Stomach (tissue), 4 donors: ENCODE results near the gene GSG1L.

ENCODE experiments used
- EP300 ChIP-seq: sonication (generic); formaldehyde crosslinking; IDR thresholded peaks from one replicate; pipeline ENCODE4 v1.6.1; 2017; ENCODE audit warnings: antibody characterized with exemption
- POLR2A ChIP-seq, 4 donors: fragments of 450-650 bp; IDR thresholded peaks; one replicate each; pipeline ENCODE4 v1.6.1; 2016; ENCODE audit warnings: antibody characterized with exemption in 4 of 4, control low read depth in 2 of 4, mild to moderate bottlenecking in 1 of 4, moderate library complexity in 1 of 4
- POLR2AphosphoS5 ChIP-seq, 3 donors: sonication (generic); formaldehyde crosslinking; IDR thresholded peaks; one replicate each; pipeline ENCODE4 v1.6.1; 2016; ENCODE audit warnings: antibody characterized with exemption in 3 of 3
- TF ChIP-seq, protein P1 (sequence below), 7 experiments: fragments of 450-650 bp in 4 of 7; fragments of 200-600 bp in 3 of 7; sonication (generic) in 3 of 7; IDR thresholded peaks; one replicate each; pipeline ENCODE4 v1.5.1; 2016 to 2019; ENCODE audit warnings: antibody characterized with exemption in 7 of 7, control low read depth in 2 of 7, mild to moderate bottlenecking in 1 of 7

DNA sequence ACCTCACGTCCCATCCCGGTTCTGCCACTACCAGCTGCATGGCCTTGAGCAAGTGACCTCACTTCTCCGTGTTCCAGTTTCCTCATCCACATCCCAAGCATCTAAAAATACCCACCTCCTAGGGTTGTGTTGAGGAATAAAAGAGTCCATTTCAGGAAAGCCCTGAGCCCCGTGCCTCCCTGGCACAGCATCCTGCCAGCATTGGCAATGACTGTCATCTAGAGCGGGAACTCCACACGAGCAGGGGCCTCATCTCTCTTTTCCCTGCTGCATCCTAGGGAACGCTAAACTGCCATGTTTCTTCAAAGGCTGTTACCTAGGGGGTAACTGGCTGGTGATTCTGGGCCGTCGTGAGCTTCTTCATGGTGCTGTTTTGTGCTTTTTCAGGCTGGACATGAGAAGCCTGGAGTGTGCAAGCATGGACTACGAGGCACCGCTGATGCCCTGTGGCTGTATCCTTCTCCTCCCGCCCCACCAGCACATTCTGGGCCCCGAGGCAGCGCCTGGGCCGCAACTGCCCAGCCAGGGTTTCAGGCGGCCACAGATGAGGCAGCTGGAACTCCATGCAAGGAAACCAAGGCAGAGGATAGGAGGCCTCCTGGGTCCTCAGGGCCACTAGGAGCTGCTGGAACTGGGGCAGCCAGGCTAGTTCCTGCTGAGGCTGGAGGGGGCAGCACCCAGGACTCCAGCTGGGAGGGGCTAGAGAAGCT is 292.2 kb downstream of the GSG1L start:
- no peak for TF ChIP-seq POLR2A (IDR thresholded peaks at IDR 0.05)
- TF ChIP-seq, protein P1, sequence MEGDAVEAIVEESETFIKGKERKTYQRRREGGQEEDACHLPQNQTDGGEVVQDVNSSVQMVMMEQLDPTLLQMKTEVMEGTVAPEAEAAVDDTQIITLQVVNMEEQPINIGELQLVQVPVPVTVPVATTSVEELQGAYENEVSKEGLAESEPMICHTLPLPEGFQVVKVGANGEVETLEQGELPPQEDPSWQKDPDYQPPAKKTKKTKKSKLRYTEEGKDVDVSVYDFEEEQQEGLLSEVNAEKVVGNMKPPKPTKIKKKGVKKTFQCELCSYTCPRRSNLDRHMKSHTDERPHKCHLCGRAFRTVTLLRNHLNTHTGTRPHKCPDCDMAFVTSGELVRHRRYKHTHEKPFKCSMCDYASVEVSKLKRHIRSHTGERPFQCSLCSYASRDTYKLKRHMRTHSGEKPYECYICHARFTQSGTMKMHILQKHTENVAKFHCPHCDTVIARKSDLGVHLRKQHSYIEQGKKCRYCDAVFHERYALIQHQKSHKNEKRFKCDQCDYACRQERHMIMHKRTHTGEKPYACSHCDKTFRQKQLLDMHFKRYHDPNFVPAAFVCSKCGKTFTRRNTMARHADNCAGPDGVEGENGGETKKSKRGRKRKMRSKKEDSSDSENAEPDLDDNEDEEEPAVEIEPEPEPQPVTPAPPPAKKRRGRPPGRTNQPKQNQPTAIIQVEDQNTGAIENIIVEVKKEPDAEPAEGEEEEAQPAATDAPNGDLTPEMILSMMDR (IDR thresholded peaks at IDR 0.05): no peak
- no peak for TF ChIP-seq POLR2AphosphoS5 (IDR thresholded peaks at IDR 0.05)
- no peak for TF ChIP-seq EP300
